Right atrium auricular region (tissue), 2 donors: ENCODE results near the gene IFNG. TPM values are rescaled to one million over a fixed set of nuclear protein-coding genes. Genes with fewer than 3 reads are reported as not detected.
"Not testable (repeated sequence)": the region's sequence is repeated elsewhere in the genome, so short reads cannot be mapped to it uniquely, and the experiment has no call there.

ENCODE experiments used
- DNase-seq: peaks from one replicate; pipeline ENCODE4 v3.0.0-alpha.2; 2019; ENCODE audit warnings: low spot score
- H3K27ac ChIP-seq, 2 donors: fragments of 200-600 bp; sonication (generic); 1 replicate in 1 of 2; 2 replicates in 1 of 2; pipeline ENCODE4 v1.5.1; 2016 to 2019
- H3K27me3 ChIP-seq, 2 donors: fragments of 200-600 bp; sonication (generic); one replicate each; pipeline versions ENCODE4 v1.5.1 to v1.6.0; 2017 to 2019
- H3K36me3 ChIP-seq: fragments of 200-600 bp; sonication (generic); one replicate; pipeline ENCODE4 v1.5.1; 2016
- H3K4me1 ChIP-seq, 2 donors: fragments of 200-600 bp; sonication (generic); one replicate each; pipeline versions ENCODE4 v1.5.1 to v1.6.0; 2017 to 2019
- H3K4me3 ChIP-seq, 2 donors: fragments of 200-600 bp; sonication (generic); 1 replicate in 1 of 2; 2 replicates in 1 of 2; pipeline ENCODE4 v1.5.1; 2017 to 2019; ENCODE audit warnings: mild to moderate bottlenecking in 1 of 2, moderate library complexity in 1 of 2
- H3K9me3 ChIP-seq, 2 donors: fragments of 200-600 bp; sonication (generic); one replicate each; pipeline ENCODE4 v1.5.1; 2019
- total RNA-seq, 2 donors: library from RNA; depleted of rRNA; stranded (reverse); fragments of >200 nt; gene quantifications; one replicate each; pipeline ENCODE4 v1.1.0, GENCODE V29; 2016
- TF ChIP-seq, protein P1 (sequence below), 2 donors: fragments of 200-600 bp; sonication (generic); IDR thresholded peaks; one replicate each; pipeline ENCODE4 v1.5.1; 2019; ENCODE audit warnings: antibody characterized with exemption in 2 of 2

Gene IFNG
- total RNA-seq, 2 donors from 2014 or later, result not detected

DNA sequence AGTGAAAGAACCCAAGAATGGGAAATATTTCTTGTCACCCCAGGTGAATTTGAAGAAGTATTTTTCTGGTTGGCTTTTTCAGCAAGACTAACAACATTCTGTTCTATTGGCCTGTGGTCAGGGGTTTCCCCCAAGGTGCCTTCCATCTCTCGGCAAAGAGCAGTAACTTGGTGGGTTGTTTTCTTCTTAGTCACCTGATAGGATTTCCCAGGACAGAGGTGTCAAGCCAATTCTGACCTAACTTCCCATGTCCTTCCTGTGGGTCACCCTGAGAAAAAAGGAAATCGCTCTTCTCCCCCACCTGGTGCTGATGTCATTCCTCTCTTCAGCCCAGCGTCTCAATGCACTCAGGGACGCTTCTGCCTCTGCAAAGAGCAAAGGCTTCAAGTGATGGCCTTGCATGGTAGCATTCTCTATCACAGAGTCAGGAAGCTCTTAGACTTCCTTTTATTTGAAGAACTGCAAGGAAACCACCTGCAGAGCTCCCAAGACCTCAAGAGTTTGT, 16.1 kb upstream of the IFNG start:
- DNase-seq, result no peak
- H3K4me3 ChIP-seq, result no peak overlapping the region
- no peaks in the 10 kb centered on the region for H3K36me3 ChIP-seq
- no peaks in the 10 kb centered on the region for H3K9me3 ChIP-seq
- H3K4me1 ChIP-seq, result no peaks in the 10 kb centered on the region
- TF ChIP-seq, protein P1, sequence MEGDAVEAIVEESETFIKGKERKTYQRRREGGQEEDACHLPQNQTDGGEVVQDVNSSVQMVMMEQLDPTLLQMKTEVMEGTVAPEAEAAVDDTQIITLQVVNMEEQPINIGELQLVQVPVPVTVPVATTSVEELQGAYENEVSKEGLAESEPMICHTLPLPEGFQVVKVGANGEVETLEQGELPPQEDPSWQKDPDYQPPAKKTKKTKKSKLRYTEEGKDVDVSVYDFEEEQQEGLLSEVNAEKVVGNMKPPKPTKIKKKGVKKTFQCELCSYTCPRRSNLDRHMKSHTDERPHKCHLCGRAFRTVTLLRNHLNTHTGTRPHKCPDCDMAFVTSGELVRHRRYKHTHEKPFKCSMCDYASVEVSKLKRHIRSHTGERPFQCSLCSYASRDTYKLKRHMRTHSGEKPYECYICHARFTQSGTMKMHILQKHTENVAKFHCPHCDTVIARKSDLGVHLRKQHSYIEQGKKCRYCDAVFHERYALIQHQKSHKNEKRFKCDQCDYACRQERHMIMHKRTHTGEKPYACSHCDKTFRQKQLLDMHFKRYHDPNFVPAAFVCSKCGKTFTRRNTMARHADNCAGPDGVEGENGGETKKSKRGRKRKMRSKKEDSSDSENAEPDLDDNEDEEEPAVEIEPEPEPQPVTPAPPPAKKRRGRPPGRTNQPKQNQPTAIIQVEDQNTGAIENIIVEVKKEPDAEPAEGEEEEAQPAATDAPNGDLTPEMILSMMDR (IDR thresholded peaks at IDR 0.05), result no peak
- H3K27me3 ChIP-seq, result no peaks in the 10 kb centered on the region
- no peak overlapping the region for H3K27ac ChIP-seq

DNA sequence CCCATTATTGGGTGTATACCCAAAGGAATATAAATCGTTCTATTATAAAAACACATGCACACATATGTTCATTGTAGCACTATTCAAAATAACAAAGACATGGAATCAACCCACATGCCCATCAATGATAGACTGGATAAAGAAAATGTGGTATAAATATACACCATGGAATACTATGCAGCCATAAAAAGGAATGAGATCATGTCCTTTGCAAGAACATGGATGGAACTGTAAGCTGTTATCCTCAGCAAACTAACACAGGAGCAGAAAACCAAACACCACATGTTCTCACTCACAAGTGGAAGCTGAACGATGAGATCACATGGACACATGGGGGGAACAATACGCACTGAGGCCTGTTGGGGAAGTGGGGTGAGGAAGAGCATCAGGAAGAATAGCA, 15.2 kb upstream of the IFNG start:
- not testable (repeated sequence) for H3K4me1 ChIP-seq, DNase-seq, H3K9me3 ChIP-seq, H3K27me3 ChIP-seq, H3K27ac ChIP-seq, H3K4me3 ChIP-seq, H3K36me3 ChIP-seq

DNA sequence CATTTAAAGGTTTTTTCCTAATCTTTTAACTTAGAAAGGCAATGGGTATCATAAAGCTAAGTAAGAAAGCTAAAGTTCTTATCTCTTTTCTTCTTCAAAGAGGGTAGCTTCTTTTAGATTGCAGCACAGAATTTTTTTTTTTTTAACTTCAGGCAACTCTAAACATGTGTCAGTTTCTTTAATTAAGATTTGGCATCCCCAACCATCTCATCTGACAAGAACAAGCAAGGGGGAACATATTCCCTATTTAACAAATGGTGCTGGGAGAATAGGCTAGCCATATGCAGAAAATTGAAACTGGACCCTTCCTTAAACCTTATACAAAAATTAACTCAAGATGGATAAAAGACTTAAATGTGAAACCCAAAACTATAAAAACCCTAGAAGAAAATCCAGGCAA, 14.3 kb upstream of the IFNG start:
- no peak overlapping the region for H3K27ac ChIP-seq
- H3K36me3 ChIP-seq, result no peaks in the 10 kb centered on the region
- no peak for DNase-seq
- H3K9me3 ChIP-seq, result no peaks in the 10 kb centered on the region
- H3K4me3 ChIP-seq, result no peak overlapping the region
- TF ChIP-seq, protein P1 (IDR thresholded peaks at IDR 0.05), result no peak
- H3K27me3 ChIP-seq, result no peaks in the 10 kb centered on the region
- no peaks in the 10 kb centered on the region for H3K4me1 ChIP-seq

DNA sequence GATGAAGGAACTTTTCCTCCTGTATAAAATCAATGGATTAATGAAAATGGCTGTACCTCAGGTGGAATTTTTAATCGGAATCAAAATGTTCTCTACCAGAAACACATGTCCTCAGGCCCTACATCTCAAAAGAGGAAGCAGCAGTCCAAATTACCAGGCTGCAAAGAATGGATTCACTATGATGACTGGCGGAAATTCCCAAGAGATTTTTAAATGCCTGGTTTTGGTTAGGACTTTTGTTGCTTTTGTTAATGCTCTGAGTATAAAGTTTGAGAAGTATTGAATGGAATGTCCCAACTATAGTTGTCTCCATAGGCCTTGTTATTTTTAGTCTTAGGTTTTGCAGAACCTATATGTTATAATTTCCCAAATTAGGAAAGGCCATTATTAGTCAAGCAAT, 11.2 kb upstream of the IFNG start:
- H3K4me1 ChIP-seq, result no peaks in the 10 kb centered on the region
- no peak overlapping the region for H3K27ac ChIP-seq
- H3K27me3 ChIP-seq, result no peaks in the 10 kb centered on the region
- no peak for DNase-seq
- H3K4me3 ChIP-seq, result no peak overlapping the region
- TF ChIP-seq, protein P1 (IDR thresholded peaks at IDR 0.05), result no peak
- H3K36me3 ChIP-seq, result no peaks in the 10 kb centered on the region
- no peaks in the 10 kb centered on the region for H3K9me3 ChIP-seq

DNA sequence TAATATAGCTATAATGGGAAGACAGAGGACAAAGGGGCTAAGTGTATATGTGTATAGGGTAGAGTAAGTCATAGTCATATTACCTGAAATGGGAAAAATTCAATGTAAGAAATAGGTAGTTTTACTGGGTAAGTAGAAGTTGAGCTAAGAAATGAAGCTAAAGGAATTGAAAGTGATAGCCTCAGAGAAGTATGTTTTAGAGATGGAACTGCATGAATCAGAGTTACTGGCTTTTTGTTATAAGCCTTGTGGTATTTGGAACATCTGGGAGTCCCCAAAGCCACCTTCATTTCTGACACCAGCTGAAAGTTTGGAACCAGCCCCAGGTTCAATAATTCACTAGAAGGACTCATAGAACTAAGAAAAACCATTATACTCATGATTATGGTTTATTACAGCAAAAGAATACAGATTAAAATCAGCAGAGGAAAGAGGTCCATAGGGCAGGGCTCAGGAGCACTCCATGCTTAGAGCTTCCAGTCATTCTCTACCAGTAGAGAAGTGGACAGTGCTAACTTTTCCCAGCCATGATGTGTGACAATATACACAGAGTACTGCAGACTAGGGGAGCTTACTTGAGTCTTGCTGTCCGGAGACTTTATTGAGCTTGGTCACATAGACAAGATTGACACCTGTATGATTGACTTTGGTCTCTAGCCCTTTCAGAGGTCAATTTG, 9.8 kb upstream of the IFNG start:
- TF ChIP-seq, protein P1 (IDR thresholded peaks at IDR 0.05), result no peak
- Histone ChIP-seq H3K4me1 (no peaks in the 10 kb centered on the region), H3K4me3 (no peak overlapping the region), H3K27ac (no peak overlapping the region), H3K9me3 (no peaks in the 10 kb centered on the region), H3K27me3 (no peaks in the 10 kb centered on the region), H3K36me3 (no peaks in the 10 kb centered on the region)
- DNase-seq, result no peak

DNA sequence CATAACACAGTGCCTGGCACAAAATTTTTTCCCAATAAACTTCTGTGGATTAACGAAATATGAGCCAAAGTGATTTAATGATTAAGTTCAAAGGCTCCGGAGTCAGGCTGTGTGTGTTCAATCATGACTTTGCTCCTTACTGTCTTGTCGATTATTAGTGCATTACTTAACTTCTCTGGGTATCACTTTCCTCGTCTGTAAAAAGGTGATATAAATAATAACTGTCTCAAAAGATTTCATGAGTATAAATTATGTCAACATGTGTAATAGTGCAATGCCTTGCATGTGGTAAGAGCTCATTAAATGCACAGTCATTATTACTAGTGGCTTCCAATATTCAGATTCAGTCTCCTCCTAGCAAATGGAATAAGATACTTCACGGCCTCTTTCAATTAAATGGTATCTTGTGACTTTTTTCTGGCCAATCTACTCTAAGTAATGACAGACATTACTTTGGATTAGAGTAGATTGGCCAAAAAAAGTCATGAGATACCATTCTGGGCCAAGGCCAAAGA, 6.8 kb upstream of the IFNG start:
- TF ChIP-seq, protein P1 (IDR thresholded peaks at IDR 0.05), result no peak
- no peaks in the 10 kb centered on the region for H3K4me1 ChIP-seq
- H3K27ac ChIP-seq, result no peak overlapping the region
- no peak for DNase-seq
- H3K9me3 ChIP-seq, result no peaks in the 10 kb centered on the region
- H3K27me3 ChIP-seq, result no peaks in the 10 kb centered on the region
- no peak overlapping the region for H3K4me3 ChIP-seq
- H3K36me3 ChIP-seq, result no peaks in the 10 kb centered on the region
